Effector memory CD8-positive, alpha-beta T cell (primary cell): ENCODE measurements around the gene LRRFIP2.

Experiments
- ATAC-seq: fragments of 150-1000 bp; cut with Tn5 transposase; replicated peaks from 2 replicates; pipeline ENCODE4 v1.10.0; 2021; ENCODE audit warnings: mild to moderate bottlenecking, moderate library complexity
- DNase-seq, 3 experiments: peaks; one replicate each; pipeline ENCODE4 v3.0.0; 2021
- H3K27ac Mint-ChIP-seq, 2 donors: one replicate each; pipeline ENCODE4 v1.8.0; 2022; ENCODE audit warnings: mild to moderate bottlenecking in 2 of 2, mixed read lengths in 2 of 2, moderate library complexity in 2 of 2
- H3K27me3 Mint-ChIP-seq, 2 donors: one replicate each; pipeline ENCODE4 v1.8.0; 2022; ENCODE audit warnings: mixed read lengths in 2 of 2
- H3K36me3 Mint-ChIP-seq: one replicate; pipeline ENCODE4 v1.8.0; 2022; ENCODE audit warnings: mild to moderate bottlenecking, moderate library complexity, mixed read lengths; ENCODE audit not compliant: insufficient read depth
- H3K4me1 Mint-ChIP-seq, 2 donors: one replicate each; pipeline ENCODE4 v1.8.0; 2022; ENCODE audit warnings: low read depth in 2 of 2, mixed read lengths in 2 of 2
- H3K4me3 Mint-ChIP-seq, 2 donors: one replicate each; pipeline ENCODE4 v1.8.0; 2022; ENCODE audit warnings: mild to moderate bottlenecking in 2 of 2, mixed read lengths in 2 of 2, moderate library complexity in 2 of 2
- H3K9me3 Mint-ChIP-seq, 2 donors: one replicate each; pipeline ENCODE4 v1.8.0; 2022; ENCODE audit warnings: mixed read lengths in 2 of 2

Gene LRRFIP2

GRCh38 chr3:37114251-37115145 is 59.9 kb downstream of the LRRFIP2 start:
- no peak for ATAC-seq
- no peak overlapping the region for H3K4me3 Mint-ChIP-seq
- no peaks in the 10 kb centered on the region for H3K9me3 Mint-ChIP-seq
- no peak for DNase-seq
- no peaks in the 10 kb centered on the region for H3K36me3 Mint-ChIP-seq
- no peak overlapping the region for H3K27ac Mint-ChIP-seq
- H3K4me1 Mint-ChIP-seq, result peaks cover 0 to 4% of the 10 kb centered on the region in 2 donors
- H3K27me3 Mint-ChIP-seq, result no peaks in the 10 kb centered on the region

- Mint-ChIP-seq H3K4me1 (no peaks in the 10 kb centered on the region), H3K27me3 (no peaks in the 10 kb centered on the region), H3K36me3 (no peaks in the 10 kb centered on the region), H3K9me3 (no peaks in the 10 kb centered on the region), H3K4me3 (no peak overlapping the region), H3K27ac (peak overlapping the region in 1 of 2 donors; percentile 30)
- ATAC-seq, result no peak
- no peak for DNase-seq
Observed at GRCh38 chr3:37112987-37113386, 61.4 kb downstream of the LRRFIP2 start.

- ATAC-seq (no peak), DNase-seq (no peak)
- no peaks in the 10 kb centered on the region for H3K9me3 Mint-ChIP-seq
- H3K4me1 Mint-ChIP-seq, result no peaks in the 10 kb centered on the region
- no peaks in the 10 kb centered on the region for H3K36me3 Mint-ChIP-seq
- no peaks in the 10 kb centered on the region for H3K27me3 Mint-ChIP-seq
- H3K4me3 Mint-ChIP-seq, result no peak overlapping the region
- no peak overlapping the region for H3K27ac Mint-ChIP-seq
Observed at GRCh38 chr3:37111199-37111598, 63.2 kb downstream of the LRRFIP2 start.

- no peaks in the 10 kb centered on the region for H3K36me3 Mint-ChIP-seq
- H3K27me3 Mint-ChIP-seq, result no peaks in the 10 kb centered on the region
- no peak overlapping the region for H3K4me3 Mint-ChIP-seq
- ATAC-seq (no peak), DNase-seq (no peak)
- peaks cover 3% of the 10 kb centered on the region in 2 donors for H3K4me1 Mint-ChIP-seq
- no peaks in the 10 kb centered on the region for H3K9me3 Mint-ChIP-seq
- no peak overlapping the region for H3K27ac Mint-ChIP-seq
Observed at GRCh38 chr3:37107846-37108245, 66.5 kb downstream of the LRRFIP2 start.

GRCh38 chr3:37103103-37103808 is 71.1 kb downstream of the LRRFIP2 start:
- ATAC-seq (no peak), DNase-seq (no peak)
- peaks cover 3 to 5% of the 10 kb centered on the region in 2 donors for H3K4me1 Mint-ChIP-seq
- no peaks in the 10 kb centered on the region for H3K36me3 Mint-ChIP-seq
- H3K9me3 Mint-ChIP-seq, result no peaks in the 10 kb centered on the region
- no peak overlapping the region for H3K27ac Mint-ChIP-seq
- H3K27me3 Mint-ChIP-seq, result no peaks in the 10 kb centered on the region
- no peak overlapping the region for H3K4me3 Mint-ChIP-seq

- ATAC-seq (no peak), DNase-seq (no peak)
- H3K4me3 Mint-ChIP-seq, result no peak overlapping the region
- H3K27me3 Mint-ChIP-seq, result no peaks in the 10 kb centered on the region
- H3K36me3 Mint-ChIP-seq, result peaks cover 10% of the 10 kb centered on the region
- H3K9me3 Mint-ChIP-seq, result no peaks in the 10 kb centered on the region
- no peak overlapping the region for H3K27ac Mint-ChIP-seq
- peaks cover 2 to 5% of the 10 kb centered on the region in 2 donors for H3K4me1 Mint-ChIP-seq
Observed at GRCh38 chr3:37100411-37100810, 74.0 kb downstream of the LRRFIP2 start.

- no peak overlapping the region for H3K27ac Mint-ChIP-seq
- H3K9me3 Mint-ChIP-seq, result no peaks in the 10 kb centered on the region
- H3K4me1 Mint-ChIP-seq, result peaks cover 0 to 5% of the 10 kb centered on the region in 2 donors
- H3K36me3 Mint-ChIP-seq, result peaks cover 10% of the 10 kb centered on the region
- ATAC-seq (no peak), DNase-seq (no peak)
- no peak overlapping the region for H3K4me3 Mint-ChIP-seq
- no peaks in the 10 kb centered on the region for H3K27me3 Mint-ChIP-seq
Observed at GRCh38 chr3:37099469-37099868, 74.9 kb downstream of the LRRFIP2 start.

- ATAC-seq (no peak), DNase-seq (no peak)
- H3K36me3 Mint-ChIP-seq, result peaks cover 10% of the 10 kb centered on the region
- H3K4me3 Mint-ChIP-seq, result no peak overlapping the region
- peaks cover 0 to 5% of the 10 kb centered on the region in 2 donors for H3K4me1 Mint-ChIP-seq
- H3K27ac Mint-ChIP-seq, result no peak overlapping the region
- H3K9me3 Mint-ChIP-seq, result no peaks in the 10 kb centered on the region
- no peaks in the 10 kb centered on the region for H3K27me3 Mint-ChIP-seq
Observed at GRCh38 chr3:37098884-37099283, 75.5 kb downstream of the LRRFIP2 start.

- no peak overlapping the region for H3K4me3 Mint-ChIP-seq
- no peak overlapping the region for H3K27ac Mint-ChIP-seq
- DNase-seq, result no peak
- no peak for ATAC-seq
- H3K27me3 Mint-ChIP-seq, result no peaks in the 10 kb centered on the region
- H3K4me1 Mint-ChIP-seq, result peaks cover 0 to 2% of the 10 kb centered on the region in 2 donors
- no peaks in the 10 kb centered on the region for H3K9me3 Mint-ChIP-seq
- peaks cover 13% of the 10 kb centered on the region for H3K36me3 Mint-ChIP-seq
Observed at GRCh38 chr3:37097776-37098175, 76.6 kb downstream of the LRRFIP2 start.

GRCh38 chr3:37096975-37097374 is 77.4 kb downstream of the LRRFIP2 start:
- DNase-seq (no peak), ATAC-seq (no peak)
- Mint-ChIP-seq H3K4me3 (no peak overlapping the region), H3K4me1 (peaks cover 0 to 2% of the 10 kb centered on the region in 2 donors), H3K9me3 (no peaks in the 10 kb centered on the region), H3K27me3 (no peaks in the 10 kb centered on the region), H3K36me3 (peaks cover 13% of the 10 kb centered on the region), H3K27ac (no peak overlapping the region)

- ATAC-seq (no peak), DNase-seq (no peak)
- Mint-ChIP-seq H3K9me3 (no peaks in the 10 kb centered on the region), H3K36me3 (peaks cover 13% of the 10 kb centered on the region), H3K4me3 (no peak overlapping the region), H3K4me1 (peaks cover 0 to 2% of the 10 kb centered on the region in 2 donors), H3K27ac (no peak overlapping the region), H3K27me3 (no peaks in the 10 kb centered on the region)
Observed at GRCh38 chr3:37096288-37096687, 78.1 kb downstream of the LRRFIP2 start.

- Mint-ChIP-seq H3K4me1 (peaks cover 0 to 2% of the 10 kb centered on the region in 2 donors), H3K27me3 (no peaks in the 10 kb centered on the region), H3K9me3 (no peaks in the 10 kb centered on the region), H3K4me3 (no peak overlapping the region), H3K27ac (no peak overlapping the region), H3K36me3 (peaks cover 19% of the 10 kb centered on the region)
- no peak for DNase-seq
- ATAC-seq, result no peak
Observed at GRCh38 chr3:37094636-37095035, 79.7 kb downstream of the LRRFIP2 start.

- Mint-ChIP-seq H3K4me1 (no peaks in the 10 kb centered on the region), H3K9me3 (no peaks in the 10 kb centered on the region), H3K27me3 (no peaks in the 10 kb centered on the region), H3K4me3 (no peak overlapping the region), H3K27ac (no peak overlapping the region), H3K36me3 (peaks cover 19% of the 10 kb centered on the region)
- ATAC-seq (no peak), DNase-seq (no peak)
Observed at GRCh38 chr3:37093481-37093880, 80.9 kb downstream of the LRRFIP2 start.

- Mint-ChIP-seq H3K4me1 (no peaks in the 10 kb centered on the region), H3K9me3 (no peaks in the 10 kb centered on the region), H3K36me3 (peaks cover 19% of the 10 kb centered on the region), H3K27me3 (no peaks in the 10 kb centered on the region), H3K4me3 (no peak overlapping the region), H3K27ac (peak overlapping the region in 1 of 2 donors; percentile 67)
- ATAC-seq (no peak), DNase-seq (no peak)
Observed at GRCh38 chr3:37092484-37092883, 81.9 kb downstream of the LRRFIP2 start.
